ENCODE results near the gene PTGIR.

PTGIR gene

GRCh38 chr19:46624958-46625661 is at the start of gene PTGIR:
Gene PTGIR, minus strand, starts transcription at chr19:46625089. Its CDS starts 864 bp downstream, at chr19:46624225.
- Histone ChIP-seq H2AFZ (ENCODE audit: low read depth, low read length) (peak within 1 kb of the TSS; percentile 4; the same call in 1 of the 2 replicates), H4K20me1 (ENCODE audit: insufficient read depth, low read length) (no peaks in the 10 kb centered on the region), H3K79me2 (ENCODE audit: low read length) (peaks cover 41% of the 10 kb centered on the region), H3K4me1 (ENCODE audit: low read length) (peaks cover 65% of the 10 kb centered on the region), H3K27ac (ENCODE audit: low read length) (peak within 1 kb of the TSS; percentile 70), H3K4me2 (ENCODE audit: low read length) (peak within 1 kb of the TSS; percentile 97), H3K9ac (ENCODE audit: low read length) (peak within 1 kb of the TSS; percentile 91), H3K4me3 (ENCODE audit: low read length) (peak within 1 kb of the TSS; percentile 85), H3K27me3 (ENCODE audit: low read depth, low read length) (no peaks in the 10 kb centered on the region), H3K36me3 (replicated peaks; ENCODE audit: low read depth, low read length) (peaks cover 26% of the 10 kb centered on the region), H3K9me3 (ENCODE audit: insufficient read depth, low read length) (no peaks in the 10 kb centered on the region)
- TF ChIP-seq CTCF (IDR thresholded peaks at IDR 0.05; ENCODE audit: low read depth, low read length), result no peak

- no peak overlapping the region for H3K9ac ChIP-seq (ENCODE audit: low read length)
- H3K79me2 ChIP-seq (ENCODE audit: low read length), result no peaks in the 10 kb centered on the region
- no peaks in the 10 kb centered on the region for H3K4me1 ChIP-seq (ENCODE audit: low read length)
- H3K36me3 ChIP-seq (replicated peaks; ENCODE audit: low read depth, low read length), result peaks cover 41% of the 10 kb centered on the region
- H3K27ac ChIP-seq (ENCODE audit: low read length), result no peak overlapping the region
- H3K4me3 ChIP-seq (ENCODE audit: low read length), result no peak overlapping the region
- H4K20me1 ChIP-seq (ENCODE audit: insufficient read depth, low read length), result no peaks in the 10 kb centered on the region
- TF ChIP-seq EZH2phosphoT487 (IDR thresholded peaks at IDR 0.05; ENCODE audit: low read depth) (no peak), CTCF (IDR thresholded peaks at IDR 0.05; ENCODE audit: low read depth, low read length) (no peak)
- no peaks in the 10 kb centered on the region for H3K27me3 ChIP-seq (ENCODE audit: low read depth, low read length)
- no peak overlapping the region for H2AFZ ChIP-seq (ENCODE audit: low read depth, low read length)
- no peak overlapping the region for H3K4me2 ChIP-seq (ENCODE audit: low read length)
- H3K9me3 ChIP-seq (ENCODE audit: insufficient read depth, low read length), result no peaks in the 10 kb centered on the region
Measured at GRCh38 chr19:46670813-46671212, 45.9 kb upstream of the PTGIR start.

- Histone ChIP-seq H3K27me3 (ENCODE audit: low read depth, low read length) (0 out of 2 replicates have a peak, but pooled peaks cover 3% of the 10 kb centered on the region), H3K4me1 (ENCODE audit: low read length) (no peaks in the 10 kb centered on the region), H3K4me2 (ENCODE audit: low read length) (no peak overlapping the region), H4K20me1 (ENCODE audit: insufficient read depth, low read length) (no peaks in the 10 kb centered on the region), H3K4me3 (ENCODE audit: low read length) (no peak overlapping the region), H2AFZ (ENCODE audit: low read depth, low read length) (no peak overlapping the region), H3K27ac (ENCODE audit: low read length) (no peak overlapping the region), H3K9me3 (ENCODE audit: insufficient read depth, low read length) (no peaks in the 10 kb centered on the region), H3K9ac (ENCODE audit: low read length) (no peak overlapping the region), H3K36me3 (replicated peaks; ENCODE audit: low read depth, low read length) (peaks cover 24% of the 10 kb centered on the region), H3K79me2 (ENCODE audit: low read length) (no peaks in the 10 kb centered on the region)
- TF ChIP-seq EZH2phosphoT487 (IDR thresholded peaks at IDR 0.05; ENCODE audit: low read depth), result no peak
- TF ChIP-seq CTCF (IDR thresholded peaks at IDR 0.05; ENCODE audit: low read depth, low read length), result no peak
Measured at GRCh38 chr19:46668662-46669061, 43.8 kb upstream of the PTGIR start.

GRCh38 chr19:46665072-46665471 is 40.2 kb upstream of the PTGIR start:
- Histone ChIP-seq H4K20me1 (ENCODE audit: insufficient read depth, low read length) (no peaks in the 10 kb centered on the region), H3K27ac (ENCODE audit: low read length) (no peak overlapping the region), H3K36me3 (replicated peaks; ENCODE audit: low read depth, low read length) (no peaks in the 10 kb centered on the region), H3K4me3 (ENCODE audit: low read length) (no peak overlapping the region), H3K9ac (ENCODE audit: low read length) (no peak overlapping the region), H3K27me3 (ENCODE audit: low read depth, low read length) (peaks cover 7% of the 10 kb centered on the region), H3K4me2 (ENCODE audit: low read length) (no peak overlapping the region), H3K79me2 (ENCODE audit: low read length) (no peaks in the 10 kb centered on the region), H3K4me1 (ENCODE audit: low read length) (peaks cover 11% of the 10 kb centered on the region), H3K9me3 (ENCODE audit: insufficient read depth, low read length) (no peaks in the 10 kb centered on the region), H2AFZ (ENCODE audit: low read depth, low read length) (no peak overlapping the region)
- no peak for TF ChIP-seq CTCF (IDR thresholded peaks at IDR 0.05; ENCODE audit: low read depth, low read length)
- no peak for TF ChIP-seq EZH2phosphoT487 (IDR thresholded peaks at IDR 0.05; ENCODE audit: low read depth)

All from OCI-LY3 (cell line).